ACC112 (cell line): Measurements from ENCODE around the gene GON4L.

ENCODE experiments used
- H2AFZ ChIP-seq: fragments of 200-600 bp; sonication (generic); one replicate; pipeline ENCODE4 v1.6.0; 2017; ENCODE audit warnings: antibody characterized with exemption, low read length; ENCODE audit not compliant: unreplicated experiment
- H3K27ac ChIP-seq: fragments of 200-600 bp; sonication (generic); 2 replicates; pipeline ENCODE4 v1.5.1; 2014; ENCODE audit warnings: low read depth, mild to moderate bottlenecking, antibody characterized with exemption, low read length, moderate library complexity
- H3K27me3 ChIP-seq: fragments of 200-600 bp; sonication (generic); 2 replicates; pipeline ENCODE4 v1.6.1; 2014; ENCODE audit warnings: mild to moderate bottlenecking, antibody characterized with exemption, low read length, moderate library complexity, mixed read lengths; ENCODE audit not compliant: insufficient read depth
- H3K36me3 ChIP-seq: fragments of 200-600 bp; sonication (generic); 2 replicates; pipeline ENCODE4 v1.6.1; 2016; ENCODE audit warnings: mild to moderate bottlenecking, antibody characterized with exemption, low read length, moderate library complexity, mixed read lengths; ENCODE audit not compliant: insufficient read depth
- H3K4me1 ChIP-seq: fragments of 200-600 bp; sonication (generic); one replicate; pipeline ENCODE4 v1.6.1; 2016; ENCODE audit warnings: low read length, mixed read lengths; ENCODE audit not compliant: insufficient read depth, unreplicated experiment, control insufficient read depth
- H3K4me3 ChIP-seq: fragments of 200-600 bp; sonication (generic); 2 replicates; pipeline ENCODE4 v1.5.1; 2014; ENCODE audit warnings: mild to moderate bottlenecking, low read depth, low read length
- H3K79me2 ChIP-seq: fragments of 200-600 bp; sonication (generic); one replicate; pipeline ENCODE4 v1.6.0; 2016; ENCODE audit warnings: low read length; ENCODE audit not compliant: control insufficient read depth, unreplicated experiment, insufficient read depth

GON4L gene

DNA sequence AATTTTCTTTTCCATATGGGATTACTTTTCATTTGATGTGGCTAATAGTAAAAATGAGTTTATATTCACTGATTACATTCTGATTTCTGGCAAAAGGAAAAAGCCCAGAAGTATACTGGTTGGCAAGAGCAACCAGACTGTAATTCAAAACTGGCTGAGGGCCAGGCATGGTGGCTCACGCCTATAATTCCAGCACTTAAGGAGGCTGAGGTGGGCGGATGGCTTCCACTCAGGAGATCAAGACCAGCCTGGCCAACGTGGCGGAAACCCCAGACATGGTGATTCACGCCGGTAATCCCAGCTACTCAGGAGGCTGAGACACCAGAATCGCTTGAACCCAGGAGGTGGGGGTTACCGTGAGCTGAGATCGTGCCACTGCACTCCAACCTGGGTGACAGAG, 16.8 kb upstream of the GON4L start:
- no peak overlapping the region for H3K4me3 ChIP-seq
- no peaks in the 10 kb centered on the region for H3K79me2 ChIP-seq
- peaks cover under 1% of the 10 kb centered on the region; the same call in 1 of the 2 replicates for H3K36me3 ChIP-seq
- no peak overlapping the region for H2AFZ ChIP-seq
- no peak overlapping the region for H3K27ac ChIP-seq
- H3K27me3 ChIP-seq = no peaks in the 10 kb centered on the region
- H3K4me1 ChIP-seq = peaks cover 5% of the 10 kb centered on the region

DNA sequence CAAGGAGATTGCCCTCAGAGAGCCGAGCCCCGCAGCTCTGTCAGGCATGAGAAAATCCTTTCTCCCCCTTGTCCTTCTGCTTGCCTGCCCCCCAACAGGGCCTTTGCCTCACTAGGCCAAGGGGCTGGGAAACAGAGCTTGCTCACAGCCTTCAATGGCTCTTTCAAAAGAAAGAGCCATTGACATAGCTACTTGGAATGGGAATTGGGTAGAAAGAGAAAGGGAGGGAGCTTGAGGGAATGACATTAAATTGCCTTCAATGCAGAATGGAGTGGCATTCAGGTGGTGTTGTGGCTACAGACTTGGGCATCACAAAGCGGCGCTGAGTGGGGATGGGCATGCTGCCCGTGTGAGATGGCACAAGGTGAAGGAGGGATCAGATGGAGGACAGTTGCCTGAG, 15.5 kb upstream of the GON4L start:
- no peaks in the 10 kb centered on the region for H3K27me3 ChIP-seq
- no peak overlapping the region for H3K4me3 ChIP-seq
- H3K79me2 ChIP-seq = no peaks in the 10 kb centered on the region
- H2AFZ ChIP-seq = no peak overlapping the region
- H3K4me1 ChIP-seq = peaks cover 5% of the 10 kb centered on the region
- H3K27ac ChIP-seq = no peak overlapping the region
- H3K36me3 ChIP-seq = peaks cover 6% of the 10 kb centered on the region; the same call in 1 of the 2 replicates

GRCh38 chr1:155871390-155871789, 14.4 kb upstream of the GON4L start:
- Histone ChIP-seq H3K4me3 (no peak overlapping the region), H2AFZ (no peak overlapping the region), H3K27me3 (no peaks in the 10 kb centered on the region), H3K27ac (no peak overlapping the region), H3K4me1 (peaks cover 5% of the 10 kb centered on the region), H3K36me3 (peaks cover 6% of the 10 kb centered on the region; the same call in 1 of the 2 replicates), H3K79me2 (no peaks in the 10 kb centered on the region)

DNA sequence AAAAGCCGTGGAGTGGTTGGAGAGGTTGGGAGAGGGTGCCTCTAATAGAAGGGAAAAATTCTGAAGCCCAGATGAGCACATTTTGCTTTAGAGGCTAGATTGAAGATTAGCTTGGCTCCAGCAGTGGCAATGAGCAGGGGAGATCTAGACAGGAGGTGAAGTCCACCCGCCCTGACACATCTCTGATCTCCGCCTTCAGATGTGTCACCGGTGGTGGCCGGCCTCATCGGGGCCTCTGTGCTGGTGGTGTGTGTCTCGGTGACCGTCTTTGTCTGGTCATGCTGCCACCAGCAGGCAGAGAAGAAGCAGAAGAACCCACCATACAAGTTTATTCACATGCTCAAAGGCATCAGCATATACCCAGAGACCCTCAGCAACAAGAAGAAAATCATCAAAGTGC, 10.8 kb upstream of the GON4L start:
- Histone ChIP-seq H2AFZ (no peak overlapping the region), H3K4me1 (no peaks in the 10 kb centered on the region), H3K27ac (no peak overlapping the region), H3K36me3 (peaks cover 6% of the 10 kb centered on the region; the same call in 1 of the 2 replicates), H3K27me3 (no peaks in the 10 kb centered on the region), H3K79me2 (no peaks in the 10 kb centered on the region), H3K4me3 (no peak overlapping the region)

DNA sequence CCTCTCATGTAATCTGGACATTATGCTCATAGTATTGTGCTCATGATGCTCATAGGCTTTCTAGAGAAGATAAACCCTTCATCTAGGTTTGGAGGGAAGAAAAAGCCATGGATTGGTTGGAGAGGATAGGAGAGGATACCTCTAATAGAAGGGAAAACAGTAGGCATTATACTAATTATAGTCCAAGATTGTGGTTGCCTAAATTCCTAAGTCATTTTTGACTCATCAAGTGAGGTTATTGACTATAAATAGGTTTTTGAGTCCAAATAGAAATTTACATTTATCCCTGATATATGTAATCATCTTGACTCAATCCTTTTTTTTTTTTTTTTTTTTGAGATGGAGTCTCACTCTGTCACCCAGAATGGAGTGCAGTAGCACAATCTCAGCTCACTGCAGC, 7.4 kb upstream of the GON4L start:
- Histone ChIP-seq H3K27me3 (no peaks in the 10 kb centered on the region), H3K79me2 (peaks cover 14% of the 10 kb centered on the region), H3K4me3 (no peak overlapping the region), H3K27ac (no peak overlapping the region), H3K4me1 (peaks cover 8% of the 10 kb centered on the region), H3K36me3 (peaks cover 6% of the 10 kb centered on the region; the same call in 1 of the 2 replicates), H2AFZ (no peak overlapping the region)

DNA sequence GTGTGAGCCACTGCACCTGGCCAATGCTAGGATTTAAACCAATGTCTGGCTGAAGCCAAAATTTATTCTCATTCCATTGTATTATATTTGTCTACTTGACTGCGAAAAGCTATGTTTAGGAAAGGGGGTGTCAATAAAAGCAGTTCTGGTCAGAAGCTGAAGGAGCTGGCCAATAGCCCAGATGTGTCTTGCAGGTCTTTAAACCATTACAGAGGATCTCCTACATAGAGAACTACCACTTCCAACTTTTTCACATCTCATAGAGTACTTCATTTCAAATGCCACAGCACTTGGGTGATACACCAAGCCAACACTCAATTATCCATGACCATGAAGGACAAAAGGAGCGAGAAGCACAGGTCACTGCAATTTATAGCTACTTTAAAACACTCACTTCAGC, 4.9 kb upstream of the GON4L start:
- Histone ChIP-seq H3K27ac (no peak overlapping the region), H3K4me3 (no peak overlapping the region), H3K36me3 (no peaks in the 10 kb centered on the region), H3K79me2 (peaks cover 19% of the 10 kb centered on the region), H2AFZ (no peak overlapping the region), H3K4me1 (peaks cover 17% of the 10 kb centered on the region), H3K27me3 (no peaks in the 10 kb centered on the region)

DNA sequence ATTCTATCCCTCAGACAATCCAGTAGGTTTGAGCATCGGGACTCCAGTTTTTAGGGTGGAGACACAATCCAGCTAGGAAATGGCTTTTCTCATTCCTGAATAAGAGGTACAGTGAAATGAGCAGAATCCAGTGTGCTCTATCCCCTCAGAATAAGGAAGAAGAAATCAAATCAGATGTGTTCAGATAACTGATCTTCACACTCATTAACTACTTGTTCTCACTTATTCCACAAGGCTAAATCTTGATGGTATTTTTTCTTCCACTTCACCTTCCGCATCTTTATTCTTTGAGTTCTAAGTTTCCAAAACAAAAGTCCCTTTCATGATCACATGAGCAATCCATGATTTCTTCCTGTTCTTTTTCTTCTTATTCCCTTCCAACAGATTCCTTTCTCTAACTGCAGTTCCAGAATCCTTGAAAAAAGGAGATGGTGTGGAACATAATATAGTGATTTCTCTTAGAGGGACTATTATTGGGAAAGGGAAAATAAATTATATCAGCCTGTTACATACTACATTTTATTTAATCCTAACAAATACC, 4.0 kb upstream of the GON4L start:
- peak overlapping the region; percentile 70 for H3K4me3 ChIP-seq
- H3K27ac ChIP-seq = peak overlapping the region; percentile 92
- peak overlapping the region; percentile 94 for H2AFZ ChIP-seq
- H3K4me1 ChIP-seq = peaks cover 21% of the 10 kb centered on the region
- peaks cover 27% of the 10 kb centered on the region for H3K79me2 ChIP-seq
- H3K36me3 ChIP-seq = no peaks in the 10 kb centered on the region
- no peaks in the 10 kb centered on the region for H3K27me3 ChIP-seq

GRCh38 chr1:155859881-155860871, 3.2 kb upstream of the GON4L start:
- H2AFZ ChIP-seq = peak overlapping the region; percentile 94
- peak overlapping the region; percentile 92 for H3K27ac ChIP-seq
- H3K4me1 ChIP-seq = peaks cover 23% of the 10 kb centered on the region
- peak overlapping the region; percentile 70 for H3K4me3 ChIP-seq
- H3K36me3 ChIP-seq = no peaks in the 10 kb centered on the region
- H3K27me3 ChIP-seq = no peaks in the 10 kb centered on the region
- peaks cover 35% of the 10 kb centered on the region for H3K79me2 ChIP-seq

DNA sequence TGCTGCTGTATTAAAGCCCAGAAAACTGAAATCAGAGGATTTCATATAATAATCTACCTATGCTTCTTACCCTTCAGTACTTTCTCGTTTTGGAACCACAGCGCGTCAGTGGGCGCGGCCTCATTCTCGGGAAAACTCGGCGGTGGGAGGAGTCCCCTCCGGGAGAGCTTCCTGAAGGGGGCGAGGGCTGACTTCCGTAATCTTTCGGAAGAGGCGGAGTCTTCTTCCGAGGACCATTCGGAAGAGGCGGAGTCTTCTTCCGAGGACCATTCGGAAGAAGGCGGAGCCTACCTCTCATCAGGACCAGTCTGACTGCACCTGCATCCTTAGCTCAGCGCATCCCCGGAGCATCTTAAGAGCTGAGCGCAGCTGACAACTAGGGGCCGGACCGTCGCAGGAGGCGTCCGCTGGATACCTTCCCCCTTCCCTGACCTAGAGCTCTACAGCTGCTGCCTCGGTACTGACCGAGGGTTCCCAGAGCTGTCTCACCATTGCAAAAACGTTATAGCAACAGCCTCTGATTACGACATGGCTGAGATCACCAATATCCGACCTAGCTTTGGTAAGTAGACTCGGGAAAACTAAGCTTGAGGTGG, 2.3 kb upstream of the GON4L start, which contains the start of gene SYT11:
Gene SYT11 (plus strand): TSS at position 334 of the 596 bp plus-strand sequence. CDS start 195 bp downstream, at position 529.
- Histone ChIP-seq H3K27ac (peak within 1 kb of the TSS; percentile 92), H3K27me3 (no peaks in the 10 kb centered on the region), H3K4me1 (peaks cover 23% of the 10 kb centered on the region), H3K4me3 (peak within 1 kb of the TSS; percentile 70), H3K36me3 (peaks cover 3% of the 10 kb centered on the region; the same call in 1 of the 2 replicates), H3K79me2 (peaks cover 41% of the 10 kb centered on the region), H2AFZ (peak within 1 kb of the TSS; percentile 94)

GRCh38 chr1:155858800-155859233, 1.8 kb upstream of the GON4L start:
- H3K27ac ChIP-seq = peak overlapping the region; percentile 79
- H3K36me3 ChIP-seq = peaks cover 5% of the 10 kb centered on the region
- peaks cover 42% of the 10 kb centered on the region for H3K79me2 ChIP-seq
- H3K4me1 ChIP-seq = peaks cover 23% of the 10 kb centered on the region
- H3K27me3 ChIP-seq = no peaks in the 10 kb centered on the region
- H3K4me3 ChIP-seq = peak overlapping the region; percentile 70
- H2AFZ ChIP-seq = peak overlapping the region; percentile 47
